ENCODE measurements around the gene PCSK5. TPM values are rescaled to one million over a fixed set of nuclear protein-coding genes. Genes with fewer than 3 reads are reported as not detected.

The PCSK5 gene
- polyA plus RNA-seq, 1 donor (not counting 4 experiments of a cell fraction or from before 2014, with no cell fraction given) = 1.9 TPM

DNA sequence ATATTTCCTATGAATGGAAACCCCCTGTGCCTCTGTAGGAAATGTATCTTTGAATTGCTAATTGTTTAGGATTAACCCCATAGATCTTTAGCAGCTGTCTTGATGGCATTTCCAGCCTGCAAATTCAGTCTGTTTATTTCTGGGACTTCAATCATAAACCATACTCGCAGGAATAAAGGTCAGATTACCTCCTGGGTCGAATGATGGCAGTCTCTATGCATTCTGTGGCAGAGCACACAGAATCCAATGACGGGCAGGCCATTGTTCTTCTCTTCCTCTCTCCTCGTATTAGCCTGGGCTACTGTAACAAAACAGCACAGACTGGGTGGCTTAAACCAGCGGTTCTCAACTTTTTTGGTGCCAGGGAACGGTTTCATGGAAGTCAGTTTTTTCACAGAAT is 199.9 kb downstream of the PCSK5 start:
- Histone ChIP-seq H3K9me3 (ENCODE audit: control insufficient read depth, low read depth, low read length) (no peaks in the 10 kb centered on the region), H3K79me2 (ENCODE audit: control insufficient read depth, insufficient read depth, low read length) (no peaks in the 10 kb centered on the region), H3K4me2 (ENCODE audit: control insufficient read depth, extremely low read depth, insufficient read depth, low read depth, low read length) (no peak overlapping the region), H3K27ac (ENCODE audit: control insufficient read depth, insufficient read depth, low read length) (no peak overlapping the region), H3K4me3 (ENCODE audit: control insufficient read depth in 2 of 3, extremely low read depth in 1 of 3, insufficient read depth in 2 of 3, low read depth in 1 of 3, low read length in 3 of 3) (no peak overlapping the region), H3K36me3 (ENCODE audit: control insufficient read depth in 2 of 2, extremely low read depth in 1 of 2, insufficient read depth in 2 of 2, low read length in 2 of 2) (no peaks in the 10 kb centered on the region), H3K27me3 (ENCODE audit: control insufficient read depth, extremely low read depth, insufficient read depth, low read length) (no peaks in the 10 kb centered on the region), H2AFZ (ENCODE audit: control insufficient read depth, low read length) (no peak overlapping the region), H3K9ac (ENCODE audit: control insufficient read depth, extremely low read depth, insufficient read depth, low read length) (no peak overlapping the region), H3K9me1 (ENCODE audit: control insufficient read depth, extremely low read depth, insufficient read depth, low read length) (no peaks in the 10 kb centered on the region), H3K4me1 (ENCODE audit: control insufficient read depth, extremely low read depth, insufficient read depth, low read length) (no peaks in the 10 kb centered on the region), H4K20me1 (ENCODE audit: control insufficient read depth, extremely low read depth, insufficient read depth, low read length) (no peaks in the 10 kb centered on the region)
- dilution Hi-C loops (cut with MboI; ENCODE audit: extremely low pct_ligation_motif_present, low sequenced_read_pairs) = no loop called here
- DNase-seq (ENCODE audit: low read depth, low spot score) (no peak), FAIRE-seq (no peak)
- TF ChIP-seq, protein P1, sequence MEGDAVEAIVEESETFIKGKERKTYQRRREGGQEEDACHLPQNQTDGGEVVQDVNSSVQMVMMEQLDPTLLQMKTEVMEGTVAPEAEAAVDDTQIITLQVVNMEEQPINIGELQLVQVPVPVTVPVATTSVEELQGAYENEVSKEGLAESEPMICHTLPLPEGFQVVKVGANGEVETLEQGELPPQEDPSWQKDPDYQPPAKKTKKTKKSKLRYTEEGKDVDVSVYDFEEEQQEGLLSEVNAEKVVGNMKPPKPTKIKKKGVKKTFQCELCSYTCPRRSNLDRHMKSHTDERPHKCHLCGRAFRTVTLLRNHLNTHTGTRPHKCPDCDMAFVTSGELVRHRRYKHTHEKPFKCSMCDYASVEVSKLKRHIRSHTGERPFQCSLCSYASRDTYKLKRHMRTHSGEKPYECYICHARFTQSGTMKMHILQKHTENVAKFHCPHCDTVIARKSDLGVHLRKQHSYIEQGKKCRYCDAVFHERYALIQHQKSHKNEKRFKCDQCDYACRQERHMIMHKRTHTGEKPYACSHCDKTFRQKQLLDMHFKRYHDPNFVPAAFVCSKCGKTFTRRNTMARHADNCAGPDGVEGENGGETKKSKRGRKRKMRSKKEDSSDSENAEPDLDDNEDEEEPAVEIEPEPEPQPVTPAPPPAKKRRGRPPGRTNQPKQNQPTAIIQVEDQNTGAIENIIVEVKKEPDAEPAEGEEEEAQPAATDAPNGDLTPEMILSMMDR (optimal IDR thresholded peaks at IDR 0.05 in 1 of 3, IDR thresholded peaks at IDR 0.05 in 1 of 3, conservative IDR thresholded peaks at IDR 0.05 in 1 of 3; ENCODE audit: extremely low read depth in 1 of 3, insufficient read depth in 2 of 3, low read length in 3 of 3) = no peak
- TF ChIP-seq EZH2 (IDR thresholded peaks at IDR 0.05; ENCODE audit: low read length) = no peak

DNA sequence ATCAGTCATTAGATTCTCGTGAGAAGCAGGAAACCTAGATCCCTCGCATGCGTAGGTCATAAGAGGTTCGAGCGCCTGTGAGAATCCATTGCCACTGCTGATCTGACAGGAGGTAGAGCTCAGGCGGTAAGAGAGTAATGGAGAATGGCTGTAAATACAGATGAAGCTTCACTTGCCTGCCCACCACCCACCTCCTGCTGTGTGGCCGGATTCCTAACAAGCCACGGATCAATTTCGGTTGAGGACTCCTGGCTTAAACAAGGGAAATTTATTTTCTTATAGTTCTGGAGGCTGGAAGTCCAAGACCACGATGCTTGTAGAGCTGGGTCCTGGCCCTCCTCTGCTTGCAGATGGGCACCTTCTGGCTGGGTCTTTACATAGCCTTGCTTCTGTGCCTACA is 200.4 kb downstream of the PCSK5 start:
- FAIRE-seq = no peak
- Histone ChIP-seq H2AFZ (ENCODE audit: control insufficient read depth, low read length) (no peak overlapping the region), H3K36me3 (ENCODE audit: control insufficient read depth in 2 of 2, extremely low read depth in 1 of 2, insufficient read depth in 2 of 2, low read length in 2 of 2) (no peaks in the 10 kb centered on the region)

More for the DNA sequence above, 200.4 kb downstream of the PCSK5 start:
- Histone ChIP-seq H3K79me2 (ENCODE audit: control insufficient read depth, insufficient read depth, low read length) (no peaks in the 10 kb centered on the region), H3K27ac (ENCODE audit: control insufficient read depth, insufficient read depth, low read length) (no peak overlapping the region), H3K4me1 (ENCODE audit: control insufficient read depth, extremely low read depth, insufficient read depth, low read length) (no peaks in the 10 kb centered on the region), H3K9me3 (ENCODE audit: control insufficient read depth, low read depth, low read length) (no peaks in the 10 kb centered on the region), H3K27me3 (ENCODE audit: control insufficient read depth, extremely low read depth, insufficient read depth, low read length) (no peaks in the 10 kb centered on the region), H3K4me3 (ENCODE audit: control insufficient read depth in 2 of 3, extremely low read depth in 1 of 3, insufficient read depth in 2 of 3, low read depth in 1 of 3, low read length in 3 of 3) (no peak overlapping the region), H4K20me1 (ENCODE audit: control insufficient read depth, extremely low read depth, insufficient read depth, low read length) (no peaks in the 10 kb centered on the region), H3K9ac (ENCODE audit: control insufficient read depth, extremely low read depth, insufficient read depth, low read length) (no peak overlapping the region), H3K9me1 (ENCODE audit: control insufficient read depth, extremely low read depth, insufficient read depth, low read length) (no peaks in the 10 kb centered on the region), H3K4me2 (ENCODE audit: control insufficient read depth, extremely low read depth, insufficient read depth, low read depth, low read length) (no peak overlapping the region)
- TF ChIP-seq, protein P1 (optimal IDR thresholded peaks at IDR 0.05 in 1 of 3, IDR thresholded peaks at IDR 0.05 in 1 of 3, conservative IDR thresholded peaks at IDR 0.05 in 1 of 3; ENCODE audit: extremely low read depth in 1 of 3, insufficient read depth in 2 of 3, low read length in 3 of 3) = no peak
- TF ChIP-seq EZH2 (IDR thresholded peaks at IDR 0.05; ENCODE audit: low read length) = no peak
- dilution Hi-C loops (cut with MboI; ENCODE audit: extremely low pct_ligation_motif_present, low sequenced_read_pairs) = no loop called here
- no peak for DNase-seq (ENCODE audit: low read depth, low spot score)
